Raji (cell line): ENCODE data around the gene LPXN.

Experiments
- POLR2A ChIP-seq: IDR thresholded peaks from 2 replicates; pipeline ENCODE4 v1.6.1; 2011; ENCODE audit warnings: low read depth, low read length, control low read depth; ENCODE audit not compliant: insufficient read depth

Gene LPXN

DNA sequence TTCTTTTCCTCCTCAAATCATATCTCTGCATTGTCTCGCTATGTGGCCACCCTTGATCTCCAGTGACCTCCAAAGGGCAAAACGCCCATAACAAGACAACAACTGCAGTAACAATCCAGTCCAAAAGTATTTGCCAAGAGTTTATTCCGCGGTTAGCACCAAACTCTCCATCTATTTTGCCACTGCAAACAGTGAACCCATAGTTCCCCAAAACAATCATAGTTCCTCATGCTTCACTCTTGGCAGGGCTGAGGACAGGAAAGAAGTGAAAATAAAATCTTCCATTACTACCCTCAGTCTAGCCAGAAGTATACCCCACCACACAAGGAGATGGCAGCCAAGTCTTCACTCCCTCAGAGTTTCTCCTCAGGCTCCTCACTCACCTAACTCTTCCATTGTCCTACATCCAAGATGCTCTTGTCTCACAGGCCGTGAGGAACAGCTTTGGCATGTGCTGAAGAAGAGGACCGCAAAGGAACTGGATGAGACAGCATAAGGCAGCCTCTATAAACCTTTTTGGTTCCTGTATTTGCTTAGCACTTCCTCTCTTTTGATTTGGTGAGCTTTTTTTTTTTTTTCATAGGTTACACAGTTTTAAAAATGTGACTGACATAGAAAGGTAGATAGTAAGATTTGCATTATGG lies at the start of gene LPXN:
TSS of gene LPXN (minus strand) at position 480 of the 644 bp plus-strand sequence. CDS start at position 396, 84 bp downstream.
- TF ChIP-seq POLR2A = peak; percentile 99

GRCh38 chr11:58625086-58625485 lies 49.4 kb upstream of the LPXN start:
- no peak for TF ChIP-seq POLR2A

GRCh38 chr11:58622344-58622743 lies 46.7 kb upstream of the LPXN start, which contains the start of gene CNTF:
CNTF (plus strand) TSS chr11:58622665; CDS start chr11:58622753, 88 bp downstream.
- no peak for TF ChIP-seq POLR2A

DNA sequence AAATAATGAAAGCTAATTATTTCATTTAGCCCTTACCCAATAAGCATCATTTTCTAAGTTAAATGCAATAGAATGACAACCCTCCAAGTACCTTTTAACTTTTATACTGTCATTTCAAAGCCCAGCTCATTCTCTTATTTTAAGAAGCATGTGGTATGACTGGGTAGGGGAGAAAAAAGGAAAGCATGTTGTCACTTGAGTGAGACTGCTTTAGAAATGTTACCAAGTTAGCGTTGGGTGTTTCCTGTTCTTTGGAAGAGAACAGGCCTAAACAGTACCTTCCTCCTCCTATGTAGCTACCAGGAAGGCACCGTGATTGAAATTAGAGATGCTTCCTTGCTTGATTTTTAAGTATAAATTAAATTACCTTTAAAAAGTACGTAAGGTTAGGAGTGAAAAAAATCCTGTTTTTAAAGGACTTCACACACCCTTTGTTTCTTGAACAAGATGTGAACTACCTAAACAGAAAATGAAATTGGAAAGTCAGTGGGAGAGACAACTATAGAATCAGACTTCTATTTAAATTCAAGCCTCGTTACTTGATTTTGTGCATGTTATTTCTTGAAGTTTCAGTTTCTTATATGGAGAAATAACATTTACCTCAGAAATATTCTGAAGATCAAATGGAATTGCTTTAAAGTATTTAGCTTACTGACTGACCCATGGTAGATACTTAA lies 46.1 kb upstream of the LPXN start:
- no peak for TF ChIP-seq POLR2A

- no peak for TF ChIP-seq POLR2A
Observed at GRCh38 chr11:58617976-58618557, 42.4 kb upstream of the LPXN start.

- no peak for TF ChIP-seq POLR2A
Observed at GRCh38 chr11:58616594-58616993, 40.9 kb upstream of the LPXN start.

DNA sequence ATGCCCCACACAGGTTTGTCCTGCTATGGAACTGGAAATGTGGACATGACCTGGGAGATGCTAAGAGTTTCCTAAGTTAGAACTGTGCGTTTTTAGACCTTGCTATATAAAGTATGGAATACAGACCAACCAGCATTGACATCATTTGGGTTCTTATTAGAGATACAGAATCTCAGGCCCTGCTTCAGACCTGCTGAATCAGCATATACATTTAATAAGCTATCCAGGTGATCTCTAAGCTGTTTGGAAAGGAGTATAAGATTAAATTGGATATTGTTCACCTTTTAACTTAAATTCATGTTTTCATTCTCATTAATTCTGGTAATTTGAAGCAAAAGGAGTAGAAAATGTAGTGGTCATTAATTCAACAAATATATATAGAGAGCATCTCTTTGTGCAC lies 39.9 kb upstream of the LPXN start:
- no peak for TF ChIP-seq POLR2A

- no peak for TF ChIP-seq POLR2A
Observed at GRCh38 chr11:58613228-58613627, 37.6 kb upstream of the LPXN start.

GRCh38 chr11:58609723-58610122 lies 34.1 kb upstream of the LPXN start:
- no peak for TF ChIP-seq POLR2A

DNA sequence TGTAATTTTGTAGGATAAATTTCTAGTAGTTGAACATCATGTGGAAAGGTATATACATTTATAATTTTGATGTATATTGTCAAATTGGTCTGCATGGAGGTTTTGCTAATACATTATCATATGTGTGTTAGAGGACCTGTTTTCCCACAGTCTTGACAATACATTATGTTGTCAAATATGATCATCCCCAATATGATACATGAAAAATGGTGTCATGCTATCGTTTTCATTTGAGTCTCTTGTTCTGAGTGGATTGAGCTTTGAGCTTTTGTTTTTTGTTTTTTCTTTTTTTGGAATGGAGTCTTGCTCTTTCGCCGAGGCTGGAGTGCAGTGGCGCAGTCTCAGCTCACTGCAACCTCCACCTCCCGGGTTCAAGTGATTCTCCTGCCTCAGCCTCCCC lies 32.7 kb upstream of the LPXN start:
- no peak for TF ChIP-seq POLR2A

GRCh38 chr11:58606930-58607714 lies 31.5 kb upstream of the LPXN start:
- no peak for TF ChIP-seq POLR2A

- TF ChIP-seq POLR2A = no peak
Observed at GRCh38 chr11:58600510-58600909, 24.9 kb upstream of the LPXN start.

GRCh38 chr11:58597486-58598144 lies 22.0 kb upstream of the LPXN start:
- TF ChIP-seq POLR2A = no peak

DNA sequence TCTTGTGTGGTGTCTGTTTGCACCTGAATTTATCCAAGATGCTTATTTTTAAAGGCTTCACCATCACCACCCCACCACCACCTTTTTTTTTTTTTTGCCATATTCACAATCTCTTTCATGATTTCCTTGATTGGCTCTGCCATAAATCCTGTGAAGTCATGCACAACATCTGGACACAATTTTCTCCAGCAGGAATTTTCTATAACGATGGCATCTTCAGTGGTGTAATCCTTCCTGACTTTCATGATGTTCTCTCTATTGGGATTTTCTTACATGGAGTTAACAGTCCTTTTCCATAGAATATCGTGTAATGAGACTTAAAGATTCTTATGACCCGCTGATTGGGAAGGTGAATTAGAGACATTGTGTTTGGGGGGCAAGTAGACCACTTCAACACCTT lies 21.0 kb upstream of the LPXN start:
- no peak for TF ChIP-seq POLR2A

- TF ChIP-seq POLR2A = no peak
Observed at GRCh38 chr11:58594826-58595225, 19.2 kb upstream of the LPXN start.

DNA sequence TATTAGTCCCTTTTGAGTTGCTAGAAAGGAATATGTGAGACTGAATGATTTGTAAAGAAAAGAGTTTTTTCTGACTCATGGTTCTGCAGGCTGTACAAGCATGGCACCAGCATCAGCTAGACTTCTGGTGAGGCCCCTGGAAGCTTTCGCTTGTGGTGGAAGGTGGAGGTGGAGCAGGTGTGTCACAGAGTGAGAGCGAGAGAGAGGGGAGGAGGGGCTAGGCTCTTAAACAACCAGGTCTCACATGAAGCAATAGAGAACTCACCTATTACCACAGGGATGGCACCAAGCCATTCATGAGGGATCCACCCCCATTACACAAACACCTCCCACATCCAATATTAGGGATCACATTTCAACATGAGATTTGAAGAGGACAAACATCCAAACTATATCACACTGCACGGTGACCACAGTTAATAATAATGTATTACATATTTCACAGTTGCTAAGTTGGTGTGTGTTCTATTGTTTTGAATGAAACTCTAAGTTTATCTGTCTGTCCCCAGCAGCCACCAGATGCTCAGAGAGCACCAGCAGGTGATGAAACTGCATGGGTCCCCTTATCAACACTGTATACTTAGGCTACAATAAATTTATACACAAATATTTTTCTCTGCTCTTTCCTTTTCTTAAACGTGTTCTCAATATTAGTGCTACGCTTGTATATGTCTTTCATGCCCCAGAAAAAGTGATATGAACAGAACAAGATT lies 17.3 kb upstream of the LPXN start:
- no peak for TF ChIP-seq POLR2A
